HG02943 (cell line): ENCODE results near the gene TBC1D9B.

ENCODE experiments used
- ATAC-seq: cut with Tn5 transposase; IDR thresholded peaks from one replicate; pipeline ENCODE4 v1.9.1; 2021; ENCODE audit warnings: mild to moderate bottlenecking, low read depth, moderate library complexity; ENCODE audit not compliant: unreplicated experiment

TBC1D9B gene

GRCh38 chr5:179887095-179887494, 20.6 kb downstream of the TBC1D9B start:
- ATAC-seq = no peak

DNA sequence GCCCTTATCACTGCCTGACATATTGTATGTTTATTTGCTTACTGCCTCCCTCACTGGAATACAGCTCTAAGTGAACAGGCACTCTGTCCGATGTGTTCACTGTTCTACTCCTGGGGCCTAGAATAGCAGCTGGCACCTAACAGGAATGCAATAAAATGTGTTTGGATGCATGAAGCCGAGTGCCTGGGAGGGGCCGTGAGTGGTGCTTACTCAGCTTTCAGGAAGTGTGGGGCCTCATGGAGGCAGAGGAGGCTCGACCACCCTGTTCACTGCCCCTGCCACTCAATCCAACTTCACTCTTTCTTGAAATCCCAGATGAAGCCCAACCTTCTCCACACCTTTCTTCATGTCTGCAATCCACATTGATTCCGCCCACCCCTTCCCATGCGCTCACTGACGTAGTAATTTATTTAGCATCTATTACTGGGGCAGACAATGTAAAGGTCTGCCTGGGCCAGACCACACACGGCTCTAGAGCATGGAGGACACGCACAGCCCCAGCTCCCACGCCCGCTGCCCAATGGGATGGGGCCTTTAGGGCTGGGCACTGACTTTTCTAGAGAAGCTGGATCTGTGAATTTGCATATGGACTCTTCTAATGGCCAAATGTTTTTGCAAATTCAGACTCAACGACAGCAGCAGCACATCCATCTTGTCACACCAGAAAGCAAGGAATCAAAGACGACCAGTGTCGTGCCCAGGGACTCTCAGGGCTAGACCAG, 21.3 kb downstream of the TBC1D9B start:
- no peak for ATAC-seq

DNA sequence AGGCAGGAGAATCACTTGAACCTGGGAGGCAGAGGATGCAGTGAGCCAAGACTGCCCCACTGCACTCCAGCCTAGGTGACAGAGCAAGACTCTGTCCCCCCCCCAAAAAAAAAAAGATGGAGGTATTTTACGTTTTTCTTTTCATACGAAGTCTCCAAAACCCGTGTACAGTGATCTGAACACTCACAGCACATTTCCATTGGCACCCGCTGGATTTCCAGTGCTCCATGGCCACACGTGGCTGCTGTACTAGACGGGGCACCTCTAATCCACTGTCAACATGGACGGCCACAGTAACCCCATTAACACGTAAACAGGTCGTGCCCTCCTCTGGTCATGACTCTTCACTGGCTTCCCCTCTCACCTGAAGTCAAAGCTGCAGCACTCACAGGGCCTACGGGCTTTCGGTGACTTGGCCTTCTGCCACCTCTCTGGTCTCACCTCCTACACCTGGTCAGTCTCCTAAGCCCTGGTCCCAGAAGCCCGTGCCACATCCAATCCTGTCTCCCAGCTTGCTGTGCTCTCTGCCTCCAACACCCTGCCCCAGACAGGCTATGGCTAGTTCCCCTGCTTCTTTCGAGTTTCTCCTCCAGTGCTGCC, 22.1 kb downstream of the TBC1D9B start:
- no peak for ATAC-seq

DNA sequence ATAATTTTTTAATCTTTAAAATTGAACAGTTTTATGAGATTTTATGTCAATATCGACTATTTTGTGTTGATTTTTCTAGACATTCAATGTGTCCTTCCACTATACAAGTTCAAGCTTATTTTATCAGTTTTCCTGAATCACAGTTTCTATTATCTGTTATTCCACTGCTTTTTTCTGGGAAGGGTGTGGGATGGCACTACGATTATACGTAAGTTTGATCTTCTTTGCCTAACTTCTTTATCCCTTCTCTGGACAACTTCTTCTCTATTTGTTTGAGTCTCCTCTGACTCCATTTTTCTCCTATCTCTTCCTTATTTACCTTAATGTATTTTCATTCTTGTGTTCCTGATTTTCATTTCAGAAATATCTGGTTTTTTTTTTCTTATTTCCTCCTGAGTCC, 24.5 kb downstream of the TBC1D9B start:
- no peak for ATAC-seq

- ATAC-seq = no peak
Measured at GRCh38 chr5:179882338-179882737, 25.4 kb downstream of the TBC1D9B start.

GRCh38 chr5:179880848-179881590, 26.7 kb downstream of the TBC1D9B start:
- ATAC-seq = no peak

DNA sequence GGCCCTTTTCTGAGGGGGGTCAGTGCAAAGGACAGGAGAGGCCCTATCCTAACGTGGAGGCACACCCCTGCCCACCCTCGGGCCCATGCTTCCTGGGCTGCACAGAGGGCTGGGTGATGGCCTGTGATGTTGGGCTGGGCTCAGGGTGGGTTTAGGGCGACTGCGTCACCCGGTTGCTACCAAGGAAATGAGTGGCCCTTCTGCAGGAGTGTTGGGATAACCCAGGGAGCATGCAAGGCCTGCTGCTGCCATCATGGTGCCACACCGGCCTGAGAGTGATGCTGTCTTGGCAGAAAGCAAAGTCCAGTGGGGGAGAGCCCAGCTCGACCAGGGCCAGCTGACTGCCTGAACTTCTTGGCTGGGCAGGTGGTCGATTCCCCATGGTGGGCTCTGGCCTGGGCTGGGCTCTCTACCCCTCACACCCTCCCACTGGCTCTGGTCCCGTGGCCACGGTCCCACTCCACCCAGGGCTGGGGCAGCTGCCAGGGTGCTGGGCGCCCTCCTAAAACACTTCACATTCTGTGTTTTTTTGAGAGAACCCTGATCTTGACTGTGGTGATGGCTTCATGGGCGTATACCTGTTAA, 27.5 kb downstream of the TBC1D9B start:
- ATAC-seq = no peak

DNA sequence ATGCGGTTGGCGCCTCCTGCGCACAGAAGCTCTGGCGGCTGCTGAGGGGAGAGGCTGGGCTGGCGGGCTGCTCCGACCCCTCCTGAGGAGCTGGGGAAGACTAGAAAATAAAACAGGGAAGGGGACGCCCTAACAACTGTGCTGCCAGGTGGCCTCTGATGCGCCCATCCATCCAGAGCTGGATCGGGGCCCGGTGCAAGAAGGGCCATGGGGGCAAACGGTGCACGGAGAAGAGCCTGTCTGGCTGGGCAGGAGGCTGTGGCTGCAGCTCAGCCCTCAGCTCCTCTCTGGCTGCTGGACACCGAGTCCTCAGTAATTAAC, 28.0 kb downstream of the TBC1D9B start:
- ATAC-seq = no peak

DNA sequence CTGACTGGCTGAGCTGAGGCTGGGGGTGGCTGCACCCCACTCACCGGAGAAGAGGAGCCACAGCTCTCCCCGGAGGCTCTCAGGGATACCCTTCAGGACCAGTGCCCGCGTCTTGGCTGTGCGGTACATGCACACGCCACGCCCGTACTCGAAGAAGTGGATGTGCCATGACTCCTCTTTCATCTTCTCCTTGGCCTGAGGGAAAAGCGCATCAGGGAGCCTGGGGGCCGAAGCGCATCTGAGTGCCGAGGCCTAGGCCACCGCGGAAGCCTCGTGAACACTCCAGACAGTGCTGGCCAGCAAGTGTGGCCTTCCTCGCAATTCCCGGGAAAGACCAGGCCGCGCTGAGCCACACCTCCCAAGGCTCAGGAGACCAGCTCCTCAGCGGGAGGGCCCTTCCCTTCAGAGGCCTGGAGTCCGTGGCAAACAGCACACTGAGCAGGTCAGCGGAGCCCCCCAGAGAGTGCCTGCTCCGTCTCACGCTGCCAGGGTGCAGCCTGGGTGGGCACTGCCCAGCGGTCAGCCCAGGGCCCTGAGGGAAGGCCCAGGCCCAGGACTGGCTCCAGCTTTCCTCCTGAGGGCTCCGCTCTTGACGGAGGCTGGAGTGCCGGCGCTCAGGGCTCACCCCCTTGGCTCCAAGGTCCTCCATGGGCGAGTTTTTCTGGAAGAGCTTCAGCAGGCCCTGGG, 28.6 kb downstream of the TBC1D9B start:
- ATAC-seq = no peak

GRCh38 chr5:179878222-179879002, 29.3 kb downstream of the TBC1D9B start:
- no peak for ATAC-seq

DNA sequence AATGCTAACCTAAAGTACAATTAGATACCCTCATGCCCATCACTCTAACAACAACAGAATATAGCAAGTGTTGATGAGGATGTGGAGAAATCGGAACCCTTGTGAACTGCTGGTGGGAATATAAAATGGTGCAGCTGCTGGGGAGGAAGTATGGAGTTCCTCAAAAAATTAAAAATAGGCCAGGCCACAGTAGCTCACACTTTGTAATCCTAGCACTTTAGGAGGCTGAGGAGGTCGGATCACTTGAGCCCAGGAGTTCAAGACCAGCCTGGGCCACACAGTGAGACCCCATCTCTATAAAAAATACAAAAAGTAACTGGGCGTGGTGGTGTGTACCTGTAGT, 31.1 kb downstream of the TBC1D9B start:
- ATAC-seq = no peak

GRCh38 chr5:179875741-179876609, 31.7 kb downstream of the TBC1D9B start:
- ATAC-seq = no peak

- ATAC-seq = no peak
Measured at GRCh38 chr5:179874536-179875292, 33.0 kb downstream of the TBC1D9B start.

DNA sequence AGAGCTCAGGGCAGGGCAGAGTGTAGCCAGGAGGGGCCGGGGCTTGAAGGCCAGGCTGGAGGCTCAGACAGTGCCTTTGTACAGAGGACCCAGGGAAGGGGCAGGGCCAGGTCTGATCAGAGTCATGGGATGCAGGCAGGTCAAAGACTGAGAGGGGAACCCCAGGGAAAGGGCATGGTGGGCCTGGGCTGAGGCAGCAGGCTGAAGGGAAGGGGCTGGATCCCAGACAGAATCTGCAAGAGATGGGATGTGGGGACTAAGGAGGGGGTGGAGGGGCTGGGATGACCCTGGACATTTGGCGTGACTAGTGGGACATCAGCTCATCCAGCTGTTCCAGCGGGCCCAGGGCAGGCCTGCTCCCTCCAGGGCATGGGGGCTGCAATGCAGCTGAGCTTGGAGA, 33.6 kb downstream of the TBC1D9B start:
- no peak for ATAC-seq

DNA sequence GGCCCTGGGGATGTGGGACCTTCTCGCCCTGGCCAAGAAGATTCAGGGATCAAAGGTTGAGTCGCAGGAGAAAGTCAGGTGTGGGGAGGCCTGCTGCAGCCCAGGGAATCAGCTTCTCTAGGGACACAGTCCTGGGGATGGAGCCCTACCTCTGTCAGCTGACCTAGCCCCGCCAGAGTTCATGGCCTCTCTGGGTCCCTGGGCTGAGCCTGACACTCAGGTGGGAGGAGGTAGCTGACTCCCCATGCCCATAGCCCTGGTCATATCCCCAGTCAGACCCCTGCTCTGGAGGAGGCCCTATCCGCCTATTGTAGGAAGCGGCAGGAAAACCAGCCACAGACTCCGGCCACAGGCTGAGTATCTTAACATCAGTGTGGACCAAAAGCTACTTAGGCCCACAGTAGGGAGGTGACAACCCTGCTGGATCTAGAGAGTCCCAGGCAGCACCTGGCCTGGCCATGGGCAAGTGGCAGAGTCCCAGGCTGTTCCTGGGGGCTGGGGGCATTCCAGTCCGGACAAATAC, 34.0 kb downstream of the TBC1D9B start:
- ATAC-seq = no peak

GRCh38 chr5:179872828-179873575, 34.7 kb downstream of the TBC1D9B start:
- no peak for ATAC-seq

GRCh38 chr5:179872055-179872827, 35.5 kb downstream of the TBC1D9B start:
- no peak for ATAC-seq
